GM19397 (cell line): Measurements from ENCODE around the gene EEA1.

Experiments
- ATAC-seq: cut with Tn5 transposase; IDR thresholded peaks from one replicate; pipeline ENCODE4 v1.9.1; 2021; ENCODE audit warnings: mild to moderate bottlenecking, moderate library complexity; ENCODE audit not compliant: unreplicated experiment

Gene EEA1

DNA sequence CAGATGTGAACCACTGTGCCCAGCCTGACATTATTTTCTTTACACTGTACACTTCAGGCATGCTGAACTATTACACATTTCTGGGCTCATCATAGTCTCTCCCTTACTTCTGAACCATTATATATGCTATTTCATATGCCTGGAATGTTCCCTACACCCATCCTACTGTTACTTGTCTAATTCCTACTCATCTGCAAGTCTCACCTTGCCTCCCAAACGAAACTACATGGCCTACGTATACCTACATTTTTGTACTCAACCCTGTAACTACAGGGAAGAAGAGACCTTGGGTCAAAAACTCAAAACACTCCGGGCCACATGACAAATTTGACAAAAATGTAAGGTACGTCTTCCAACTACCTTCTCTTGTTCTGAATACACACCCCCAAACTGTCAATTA, 9.5 kb upstream of the EEA1 start:
- ATAC-seq, result no peak

DNA sequence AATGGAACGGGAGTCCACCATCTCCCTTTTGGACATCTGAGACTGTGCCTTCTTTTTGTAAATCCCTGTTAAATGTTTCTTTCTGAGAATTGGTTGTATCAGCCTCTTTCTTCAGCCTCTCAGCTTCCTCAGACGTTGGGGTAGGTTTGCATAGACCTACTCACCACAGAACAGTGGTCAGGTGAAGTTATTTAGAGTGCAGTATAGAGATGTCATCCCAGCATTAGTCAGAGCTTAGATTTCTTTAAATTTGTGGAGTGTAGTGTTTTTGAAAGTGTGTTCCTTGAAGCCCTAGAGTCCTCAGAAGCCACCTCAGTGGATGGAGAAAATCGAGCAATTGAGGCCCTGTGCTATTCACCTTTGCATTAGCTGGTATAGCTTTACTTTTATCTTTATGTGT, 8.9 kb upstream of the EEA1 start:
- no peak for ATAC-seq

DNA sequence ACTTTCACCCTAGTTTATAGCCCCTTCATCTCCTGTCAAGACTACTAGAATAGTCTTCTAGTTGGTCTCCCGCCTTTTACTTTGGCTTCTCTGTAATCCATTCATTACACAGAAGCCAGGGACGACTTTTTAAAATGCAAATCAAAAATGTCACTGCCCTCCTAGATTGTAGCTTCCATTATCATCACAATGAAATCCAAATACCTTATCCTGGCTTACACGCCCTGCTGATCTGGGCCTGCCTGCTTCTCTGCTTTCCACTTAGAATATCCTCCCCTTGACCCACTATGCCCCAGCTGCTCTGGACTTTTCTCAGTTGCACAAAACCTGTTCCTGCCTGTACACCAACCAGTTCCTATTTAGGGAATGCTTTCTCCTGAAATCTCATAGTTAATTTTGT, 4.5 kb upstream of the EEA1 start:
- no peak for ATAC-seq

DNA sequence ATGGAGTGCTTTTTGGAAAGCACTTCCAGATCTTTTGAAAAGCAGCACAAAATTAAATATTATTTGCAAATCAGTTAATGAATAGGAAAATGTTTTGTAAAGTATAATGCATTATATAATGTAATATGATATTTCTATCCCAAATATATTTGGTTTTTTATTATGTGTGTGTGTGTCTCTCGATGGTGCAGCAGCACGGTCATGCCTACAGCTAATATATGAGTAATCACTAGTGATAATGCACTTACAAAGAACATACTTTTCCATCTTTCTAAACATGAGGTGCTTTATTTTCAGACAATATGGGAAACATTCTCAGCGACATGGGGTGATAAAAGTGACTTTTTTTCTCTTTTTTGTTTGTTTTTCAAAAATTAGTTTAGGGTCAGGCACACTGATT, 1.3 kb upstream of the EEA1 start:
- ATAC-seq, result no peak

DNA sequence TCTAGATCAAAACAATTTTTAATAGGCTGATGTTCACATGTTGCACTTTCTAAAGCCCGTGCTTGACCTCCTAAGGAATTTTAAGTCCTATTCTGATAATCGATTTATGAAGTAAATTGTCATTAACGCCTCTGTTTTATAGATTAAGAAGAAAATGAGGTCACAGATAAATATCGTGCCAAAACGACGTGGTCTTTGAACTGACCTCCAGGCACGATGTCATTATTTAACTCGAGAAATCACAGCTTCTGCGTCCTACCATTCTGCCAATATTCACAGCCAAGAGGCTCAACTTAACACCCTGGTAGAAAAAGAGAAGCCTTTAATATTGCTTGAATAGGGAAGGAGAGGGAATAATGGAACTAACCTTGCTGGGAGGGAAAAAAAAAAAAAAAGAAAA, 888 bp upstream of the EEA1 start:
- ATAC-seq, result no peak

DNA sequence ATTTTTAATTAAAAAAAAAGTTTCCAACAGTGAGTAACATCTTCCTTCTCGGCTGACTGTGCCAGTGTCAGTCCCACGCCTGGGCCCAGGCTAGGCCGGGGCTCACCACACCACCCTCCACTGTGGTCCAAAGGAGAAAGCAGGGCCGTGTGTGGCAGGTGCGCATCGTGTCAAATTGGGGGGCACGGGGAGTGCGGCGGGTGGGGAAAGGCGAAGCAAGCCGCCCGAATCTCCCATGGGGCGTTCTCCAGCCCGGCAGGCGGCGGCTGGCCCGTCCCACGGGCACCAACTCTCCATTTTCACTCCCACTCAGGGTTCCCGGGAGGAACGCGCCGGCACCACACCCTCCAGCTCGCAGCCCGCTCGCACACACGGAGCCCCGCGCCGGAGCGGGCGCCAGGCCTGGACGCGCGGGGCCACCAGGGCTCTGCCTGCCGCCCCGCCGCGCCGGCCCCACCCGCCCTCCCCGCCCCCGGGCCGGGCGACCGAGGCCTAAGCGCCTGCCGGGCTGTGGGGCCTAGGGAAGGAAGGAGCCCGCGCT, 604 bp downstream of the EEA1 start:
- peak; percentile 7 for ATAC-seq

DNA sequence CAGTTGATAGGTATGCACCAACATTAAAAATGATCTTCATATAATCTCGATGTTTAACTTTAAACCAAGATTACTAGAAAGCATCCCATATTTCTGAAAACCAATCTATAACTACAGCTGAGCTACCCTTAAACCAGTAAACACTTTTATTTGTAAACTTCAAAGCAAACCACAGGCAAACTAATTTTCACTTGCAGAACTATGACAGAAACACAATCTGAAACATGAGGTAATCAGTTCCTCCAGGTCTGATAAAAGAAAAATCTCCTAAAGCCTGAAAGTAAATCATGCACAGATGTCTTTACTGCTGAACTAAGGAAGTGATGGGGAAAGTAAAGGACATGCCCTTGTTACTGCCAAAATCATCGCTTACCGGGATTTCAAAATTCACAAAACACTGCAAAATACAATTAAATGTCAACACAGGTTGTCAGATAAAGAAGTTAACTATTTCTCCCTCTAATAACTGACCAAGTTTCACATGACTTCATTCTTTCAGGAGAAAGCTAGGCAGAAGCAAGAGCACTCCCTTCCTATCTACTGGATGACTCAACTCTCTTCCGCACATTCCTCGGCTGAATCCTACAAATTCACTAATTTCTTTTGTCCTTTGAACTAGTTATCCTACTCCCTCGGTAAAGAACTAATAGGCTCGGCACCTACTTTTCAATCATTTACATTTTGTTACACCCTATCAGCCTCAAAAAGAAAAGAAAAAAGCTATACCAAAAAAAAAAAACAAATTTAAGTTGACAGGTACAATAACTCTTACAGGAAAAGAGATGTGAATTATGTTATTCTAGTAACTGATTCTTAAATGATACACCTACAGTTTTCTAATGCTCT, 1.4 kb downstream of the EEA1 start:
- ATAC-seq, result no peak

DNA sequence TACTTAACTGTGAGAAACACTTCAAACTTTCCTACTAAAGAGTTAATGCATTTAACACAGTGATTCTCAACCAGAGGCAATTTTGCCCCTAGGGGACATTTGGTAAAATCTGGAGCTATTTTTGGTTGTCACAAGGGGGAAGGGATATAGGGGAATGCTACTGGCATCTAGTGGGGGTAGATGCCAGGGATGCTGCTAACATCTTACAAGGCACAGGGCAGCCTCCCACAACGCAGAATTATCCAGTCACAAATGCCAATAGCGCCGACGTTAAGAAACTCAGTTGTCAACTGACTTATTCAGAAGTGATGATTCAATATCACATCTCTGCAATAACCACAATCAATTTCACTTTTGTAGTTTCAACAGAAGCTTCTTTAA, 2.0 kb downstream of the EEA1 start:
- ATAC-seq, result no peak

DNA sequence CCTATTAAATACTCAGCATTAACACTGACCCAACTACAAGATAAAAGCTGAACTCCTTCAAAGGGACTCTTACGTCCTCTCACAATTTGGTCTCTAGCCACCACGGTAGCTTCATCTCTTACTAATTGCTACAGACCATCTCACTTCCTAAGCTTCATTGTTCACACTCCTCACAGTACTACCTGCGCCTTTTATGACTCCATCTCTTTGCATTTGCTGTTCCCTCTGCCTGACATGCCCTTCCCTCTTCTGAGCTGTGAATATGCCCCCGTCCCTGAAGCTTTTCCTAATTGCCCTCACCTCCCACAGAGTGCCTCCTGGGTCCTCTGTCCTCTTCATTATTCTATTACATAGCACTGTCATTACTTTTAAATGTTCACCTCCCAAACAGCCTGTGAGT, 2.5 kb downstream of the EEA1 start:
- no peak for ATAC-seq

DNA sequence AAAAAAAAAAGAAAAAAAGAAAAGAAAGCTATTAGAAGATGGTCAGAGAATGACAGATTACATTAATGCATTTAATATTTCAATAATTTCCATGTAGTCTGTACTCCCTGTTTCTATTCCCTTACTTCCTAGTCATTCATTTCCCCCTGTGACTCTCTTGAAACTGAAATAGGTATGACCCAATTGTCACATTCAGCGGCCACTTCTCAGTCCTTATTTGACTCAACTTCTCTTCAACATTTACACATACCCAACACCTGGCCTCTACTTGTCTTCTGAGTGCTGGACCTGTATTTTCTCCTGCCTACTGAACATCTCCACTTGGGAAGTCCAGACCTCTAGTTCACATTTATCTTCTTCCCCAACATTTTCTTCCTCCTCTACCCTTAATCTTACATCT, 7.2 kb downstream of the EEA1 start:
- ATAC-seq, result no peak

DNA sequence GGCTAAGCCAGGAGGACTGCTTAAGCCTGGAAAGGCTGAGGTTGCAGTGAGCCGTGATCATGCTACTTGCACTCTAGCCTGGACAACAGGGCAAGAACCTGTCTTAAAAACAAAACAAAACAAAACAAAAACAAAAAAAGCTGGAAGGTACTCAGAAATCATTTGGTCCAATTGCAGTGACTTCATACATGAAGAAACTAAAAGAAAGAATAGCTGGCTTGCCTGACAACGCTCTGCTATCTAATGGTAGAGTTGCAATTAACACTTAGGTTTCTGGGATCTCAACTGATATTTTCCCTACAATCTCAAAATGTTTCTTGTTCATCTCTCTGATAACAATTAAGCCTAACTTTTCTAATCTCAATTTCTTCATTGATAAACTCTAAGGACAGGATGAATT, 13.7 kb downstream of the EEA1 start:
- no peak for ATAC-seq

DNA sequence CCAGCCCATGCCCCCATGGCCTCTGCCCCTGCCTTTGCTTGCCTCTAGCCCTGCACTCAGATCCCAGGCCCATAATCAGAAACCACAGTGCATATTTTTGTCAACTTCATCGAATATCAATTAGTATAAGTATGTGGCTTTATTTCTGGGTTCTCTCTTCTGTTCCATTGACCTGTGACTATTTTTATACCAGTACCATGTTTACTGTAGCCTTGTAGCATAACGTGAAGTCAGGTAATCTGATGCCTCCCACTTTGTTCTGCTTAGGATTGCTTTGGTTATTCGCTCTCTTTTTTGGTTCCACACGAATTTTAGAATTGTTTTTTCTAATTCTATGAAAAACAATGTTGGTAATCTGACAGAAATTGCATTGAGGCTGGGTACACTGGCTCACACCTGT, 14.9 kb downstream of the EEA1 start:
- no peak for ATAC-seq

DNA sequence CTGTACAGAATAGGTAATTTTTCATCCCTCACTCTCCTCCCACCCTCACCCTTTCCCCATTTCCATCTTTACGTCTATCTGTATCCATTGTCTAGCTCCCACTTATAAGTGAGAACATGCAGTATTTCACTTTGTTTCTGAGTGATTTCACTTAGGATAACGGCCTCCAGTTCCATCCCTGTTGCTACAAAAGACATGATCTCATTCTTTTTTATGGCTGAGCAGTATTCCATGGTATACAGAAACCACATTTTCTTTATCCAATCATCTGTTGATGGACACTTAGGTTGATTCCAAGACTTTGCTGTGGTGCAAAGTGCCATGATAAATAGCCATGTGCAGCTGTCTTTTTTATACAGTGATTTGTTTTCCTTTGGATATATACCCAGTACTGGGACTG, 16.4 kb downstream of the EEA1 start:
- no peak for ATAC-seq

DNA sequence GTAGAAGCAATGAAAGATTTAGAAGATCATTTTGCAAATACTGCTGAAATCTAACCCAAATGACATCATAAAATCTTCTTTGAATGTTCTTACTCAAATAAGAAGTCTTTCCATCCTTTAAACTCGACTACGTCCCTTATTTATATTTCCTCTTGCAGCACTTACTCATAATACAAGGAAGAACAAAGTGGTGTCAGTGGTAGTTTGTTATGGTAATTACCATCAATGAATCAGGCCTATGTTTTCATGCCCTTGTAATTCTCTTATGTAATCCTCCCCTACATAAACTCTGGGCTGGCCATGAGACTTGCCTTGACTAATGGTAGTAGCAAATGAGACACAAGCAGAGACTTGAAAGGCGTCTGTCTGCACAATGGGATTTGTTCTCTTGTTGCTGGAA, 17.0 kb downstream of the EEA1 start:
- no peak for ATAC-seq

DNA sequence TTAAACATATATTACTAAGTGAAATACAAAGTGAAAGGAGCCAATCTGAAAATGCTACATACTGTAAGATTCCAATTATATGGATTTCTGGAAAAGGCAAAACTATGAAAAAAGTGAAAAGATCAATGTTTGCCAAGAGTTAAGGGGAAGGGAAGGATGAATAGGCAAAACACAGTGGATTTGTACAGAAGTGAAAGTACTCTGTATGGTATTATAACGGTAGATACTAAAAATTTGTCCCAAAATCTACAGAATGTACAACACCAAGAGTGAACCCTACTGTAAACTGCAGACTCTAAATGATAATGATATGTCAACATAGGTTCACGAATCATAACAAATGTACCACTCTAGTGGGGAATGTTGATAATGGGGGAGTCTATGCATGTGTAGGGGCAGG, 17.8 kb downstream of the EEA1 start:
- no peak for ATAC-seq

DNA sequence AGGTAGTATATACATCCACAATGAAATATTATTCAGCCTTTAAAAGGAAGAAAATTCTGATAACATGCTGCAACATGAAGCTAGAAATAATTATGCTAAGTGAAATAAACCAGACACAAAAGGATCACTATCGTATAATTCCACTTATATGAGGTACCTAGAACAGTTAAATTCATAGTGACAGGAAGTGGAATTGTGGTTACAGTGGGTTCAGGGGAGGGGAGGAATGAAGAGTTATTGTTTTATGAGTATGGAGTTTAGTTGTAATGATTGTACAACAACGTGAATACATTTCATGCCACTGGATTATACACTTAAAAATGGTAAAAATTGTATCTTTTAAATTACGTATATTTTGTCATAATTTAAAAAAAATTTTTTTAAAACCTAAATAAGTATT, 21.0 kb downstream of the EEA1 start:
- ATAC-seq, result no peak

DNA sequence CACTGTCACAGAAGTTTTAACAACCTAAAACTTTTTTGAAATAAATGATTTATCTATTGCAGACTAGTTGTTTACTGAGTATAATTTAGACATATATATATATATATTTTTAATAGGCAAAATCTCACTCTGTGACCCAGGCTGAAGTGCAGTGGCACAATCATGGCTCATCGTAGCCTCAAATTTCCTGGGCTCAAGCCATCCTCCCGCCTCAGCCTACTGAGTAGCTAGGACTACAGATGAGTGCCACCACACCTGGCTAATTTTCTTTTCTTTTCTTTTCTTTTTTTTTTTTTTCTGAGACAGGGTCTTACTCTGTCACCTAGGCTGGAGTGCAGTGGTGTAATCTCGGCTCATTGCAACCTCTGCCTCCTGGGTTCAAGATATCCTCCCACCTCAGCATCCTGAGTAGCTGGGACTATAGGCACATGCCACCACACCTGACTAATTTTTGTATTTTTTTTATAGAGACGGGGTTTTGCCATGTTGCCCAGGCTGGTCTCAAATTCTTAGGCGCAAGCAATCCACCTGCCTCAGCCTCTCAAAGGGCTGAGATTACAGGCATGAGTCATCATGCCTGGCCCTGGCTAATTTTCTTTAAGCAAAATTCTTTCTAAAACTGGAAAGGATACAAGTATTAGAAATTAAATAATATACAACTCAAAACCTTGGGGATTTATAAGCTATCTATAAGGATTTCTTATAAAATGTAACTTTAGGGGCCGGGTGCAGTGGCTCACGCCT, 23.1 kb downstream of the EEA1 start:
- no peak for ATAC-seq

DNA sequence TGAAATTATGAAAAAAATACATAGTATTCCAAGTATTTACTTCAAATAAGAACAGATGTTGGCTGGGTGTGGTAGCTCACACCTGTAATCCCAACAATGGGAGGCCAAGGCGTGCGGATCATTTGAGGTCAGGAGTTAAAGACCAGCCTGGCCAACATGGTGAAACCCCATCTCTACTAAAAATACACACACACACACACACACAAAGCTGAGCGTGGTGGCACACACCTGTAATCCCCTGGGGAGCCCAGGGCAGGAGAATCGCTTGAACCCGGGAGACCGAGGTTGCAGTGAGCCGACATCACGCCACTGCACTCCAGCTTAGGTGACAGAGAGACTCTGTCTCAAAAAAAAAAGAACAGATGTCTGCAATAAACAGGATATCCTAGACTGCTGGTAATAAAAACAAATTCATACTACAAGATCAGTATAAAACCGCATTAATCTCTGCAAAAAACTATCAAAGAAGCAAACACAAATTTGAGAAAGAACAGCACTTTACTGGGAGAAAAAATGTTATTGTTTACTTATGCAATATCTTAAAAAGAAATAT, 23.8 kb downstream of the EEA1 start:
- ATAC-seq, result no peak

DNA sequence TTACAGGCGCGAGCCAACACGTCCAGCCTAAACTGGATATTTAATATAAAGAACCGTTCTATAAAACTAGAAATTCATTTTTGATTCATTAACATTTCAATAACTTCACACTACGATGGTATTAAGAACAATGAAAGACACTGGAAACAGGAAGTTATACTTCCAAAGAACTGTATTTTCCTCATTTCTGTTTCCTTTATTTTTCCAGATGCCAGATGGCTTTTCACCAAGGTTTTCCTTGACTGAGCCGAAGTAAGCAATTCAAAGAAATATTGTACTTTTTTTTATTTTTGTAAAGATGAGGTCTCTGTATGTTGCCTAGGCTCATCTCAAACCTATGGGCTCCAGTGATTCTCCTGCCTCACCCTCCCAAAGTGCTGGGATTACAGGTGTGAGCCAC, 28.2 kb downstream of the EEA1 start:
- ATAC-seq, result no peak

DNA sequence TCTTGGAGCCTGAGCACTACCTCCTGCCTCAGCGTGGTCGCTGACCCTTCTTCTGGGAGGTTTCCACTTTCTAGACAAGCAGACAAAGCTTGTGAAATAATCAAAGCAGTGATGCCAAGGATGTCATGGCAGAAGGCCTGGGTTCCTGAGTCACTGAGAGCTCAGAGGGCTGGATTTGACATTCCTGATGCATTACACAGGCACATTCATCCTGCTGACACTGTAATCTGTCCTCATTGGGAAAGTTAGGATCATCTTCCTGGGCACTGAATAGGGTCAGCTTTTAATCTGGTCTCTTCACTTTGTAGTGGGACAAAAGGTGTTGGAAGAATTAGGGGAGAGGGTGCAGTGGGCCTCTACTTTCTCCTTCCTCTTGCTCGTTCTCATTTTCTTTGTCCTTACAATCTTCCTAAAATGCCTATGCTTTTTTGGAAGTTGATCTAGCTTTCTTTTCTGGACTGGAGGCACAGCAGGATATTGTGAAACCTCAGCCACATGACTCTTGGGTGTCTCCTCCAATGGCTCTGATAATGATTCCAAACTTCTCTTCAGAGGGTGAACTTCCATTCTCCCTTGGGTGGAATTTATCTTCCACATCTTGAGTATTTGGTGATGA, 29.6 kb downstream of the EEA1 start:
- no peak for ATAC-seq

DNA sequence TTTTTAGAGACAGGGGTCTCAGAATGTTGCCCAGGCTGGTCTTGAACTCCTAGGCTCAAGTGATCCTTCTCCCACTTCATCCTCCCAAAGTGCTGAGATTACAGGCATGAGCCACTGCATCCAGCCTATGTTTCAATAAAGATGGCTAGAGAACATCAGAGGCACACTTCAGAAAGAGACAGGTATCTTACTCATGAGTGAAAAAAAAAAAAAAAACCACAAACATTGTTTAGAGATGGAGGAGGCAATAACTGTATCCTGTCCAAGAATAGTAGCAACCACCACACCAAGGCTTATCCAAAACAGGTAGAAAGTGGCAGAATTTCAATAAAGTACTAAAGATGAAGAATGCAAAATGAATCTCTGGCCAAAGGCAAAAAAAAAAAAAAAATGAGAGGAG, 30.3 kb downstream of the EEA1 start:
- ATAC-seq, result no peak

DNA sequence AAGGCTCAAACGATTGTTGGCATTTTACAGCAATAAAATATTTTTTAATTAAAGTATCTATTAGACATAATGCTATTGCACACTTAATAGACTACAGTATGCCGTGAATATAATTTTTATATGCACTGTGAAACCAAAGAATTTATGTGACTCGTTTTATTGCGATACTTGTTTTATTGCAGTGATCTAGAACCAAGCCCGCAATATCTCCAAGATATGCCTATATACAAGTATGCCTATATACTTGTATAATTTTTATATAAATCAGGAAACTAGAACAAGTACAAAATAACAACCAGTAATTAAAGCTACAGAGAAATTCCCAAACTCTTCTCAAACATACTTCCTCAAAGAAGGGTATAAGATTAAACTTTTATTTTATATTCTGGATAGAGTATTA, 31.3 kb downstream of the EEA1 start:
- ATAC-seq, result no peak
